IPS-NIHi7 (cell line): ENCODE measurements around the gene PODXL.
"Not testable (repeated sequence)": the region's sequence is repeated elsewhere in the genome, so short reads cannot be mapped to it uniquely, and the experiment has no call there.

Source experiments
- DNase-seq: peaks from one replicate; pipeline ENCODE4 v3.0.0; 2012; ENCODE audit warnings: mixed read lengths; ENCODE audit errors: extremely low spot score

PODXL gene

DNA sequence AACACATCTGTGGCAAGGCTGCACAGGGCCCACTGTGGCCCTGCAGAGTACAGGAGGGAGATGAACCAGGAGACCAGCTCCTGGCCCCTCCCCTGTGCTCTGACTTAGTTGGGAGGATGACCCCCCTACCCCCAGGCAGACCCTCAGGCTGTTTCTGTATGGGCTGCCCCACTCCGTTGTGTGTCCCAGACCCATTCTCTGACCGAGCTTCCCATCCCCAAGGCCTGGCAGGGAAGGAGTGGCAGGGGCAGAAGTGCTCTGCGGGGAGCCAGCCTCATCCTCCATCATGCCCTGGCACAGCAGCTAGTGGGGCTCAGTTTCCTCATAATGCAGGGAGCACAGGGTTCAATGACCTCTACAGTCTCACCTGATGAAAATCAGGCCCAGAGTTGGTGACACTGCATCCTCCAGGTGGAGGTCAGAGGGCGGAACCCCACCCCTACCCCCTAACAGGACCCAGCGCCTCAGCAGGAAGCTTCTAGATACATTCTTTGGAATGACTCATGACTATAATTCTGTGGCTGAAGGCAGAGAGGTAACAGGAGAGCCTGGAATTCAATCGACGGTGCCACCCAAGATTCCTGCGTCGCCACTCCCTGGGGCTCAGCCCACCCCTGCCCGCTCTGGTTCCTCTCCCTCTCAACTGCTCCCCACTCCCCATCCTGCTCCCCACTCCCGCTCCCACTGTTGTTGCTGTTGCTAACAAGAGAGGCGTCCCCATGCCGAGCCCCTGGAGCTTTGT is 18.2 kb downstream of the PODXL start:
- DNase-seq = peak; percentile 26

DNA sequence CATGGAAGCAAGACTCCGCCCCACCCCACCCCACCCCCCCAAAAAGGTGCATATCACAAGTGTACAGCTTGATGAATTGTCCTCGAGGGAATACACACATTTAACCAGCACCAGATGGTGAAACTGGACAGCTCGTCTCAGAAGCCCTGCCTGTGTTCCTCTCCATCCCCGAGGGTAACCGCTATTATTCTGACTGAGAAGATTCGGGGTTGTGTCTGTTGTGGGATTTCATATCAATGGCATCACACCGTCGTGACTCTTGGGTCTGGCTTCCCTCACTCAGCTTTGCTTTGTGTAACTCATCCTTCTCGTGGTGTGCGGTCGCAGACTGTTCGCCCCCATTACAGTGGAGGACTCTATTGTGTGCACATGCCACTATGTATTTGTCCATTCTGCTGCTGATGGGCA is 18.9 kb downstream of the PODXL start:
- DNase-seq = no peak

DNA sequence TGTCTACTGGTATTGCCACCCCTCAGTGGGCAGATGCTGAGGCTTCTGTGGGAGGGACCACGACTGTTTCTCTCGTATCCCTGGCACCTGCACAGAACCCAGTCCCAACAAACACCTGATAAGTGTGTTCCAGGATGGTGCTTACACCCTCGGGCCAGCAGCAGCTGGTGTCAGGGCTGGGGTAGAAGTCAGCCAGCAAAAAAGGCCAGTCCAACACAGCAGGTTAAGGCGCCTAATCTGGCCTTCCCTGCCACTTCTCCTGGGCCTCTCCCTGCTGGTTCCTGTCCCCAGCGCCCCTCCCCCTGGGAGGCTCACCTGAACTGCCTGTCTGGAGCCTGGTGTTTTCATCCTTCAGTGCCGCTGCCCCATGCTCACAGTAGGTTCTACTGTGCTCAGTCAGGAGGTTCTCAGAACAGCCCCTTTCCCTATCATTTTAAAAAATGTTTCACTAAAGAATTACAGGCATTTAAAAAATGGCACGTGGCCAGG is 20.0 kb downstream of the PODXL start:
- DNase-seq = no peak

DNA sequence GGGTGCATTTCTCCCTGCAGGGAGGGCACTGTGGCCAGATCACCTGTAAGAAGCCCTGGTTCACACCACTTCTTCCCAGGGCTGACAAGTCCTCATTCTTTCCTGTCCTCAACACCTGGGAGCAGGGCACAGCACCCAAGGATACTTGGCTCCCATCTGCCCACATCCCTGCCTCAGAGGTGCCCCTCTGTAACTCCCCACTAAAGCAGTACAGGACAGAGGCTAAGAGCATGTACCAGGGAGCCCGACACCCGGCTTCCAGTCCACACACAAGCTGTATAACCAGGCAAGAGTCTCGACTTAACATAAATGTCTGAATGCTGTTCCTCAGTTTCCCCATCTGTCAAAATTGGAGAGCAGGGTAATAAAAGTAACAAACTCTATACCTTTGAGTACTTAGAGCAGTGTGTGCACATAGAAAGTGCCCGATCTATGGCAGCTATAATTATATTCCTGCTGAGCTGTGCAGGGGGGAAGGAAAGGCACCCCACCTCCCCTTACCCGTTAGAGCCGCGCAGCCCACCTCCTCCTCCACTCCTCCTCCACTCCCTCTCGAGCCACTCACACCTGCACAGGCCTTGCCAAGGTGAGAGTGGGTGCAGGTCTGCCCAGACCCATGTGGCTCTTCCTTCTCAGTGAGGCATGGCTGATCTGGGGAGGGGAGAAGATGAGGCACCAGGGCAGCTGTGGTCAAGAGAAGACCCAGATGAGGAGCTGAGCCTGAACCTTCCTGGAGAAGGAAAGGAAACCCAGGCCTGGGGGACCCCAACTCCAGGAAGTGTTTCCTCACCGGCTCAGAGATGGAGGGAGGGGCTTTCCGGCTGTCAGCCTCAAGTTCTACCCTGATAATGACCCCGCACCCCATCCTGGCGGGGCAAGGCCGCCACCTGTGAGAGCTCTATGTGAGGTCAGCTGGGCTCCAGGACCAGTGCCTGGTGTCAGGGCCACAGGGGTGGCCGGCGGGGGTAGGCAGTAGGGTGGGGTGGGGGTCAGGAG is 22.6 kb downstream of the PODXL start:
- DNase-seq = no peak

DNA sequence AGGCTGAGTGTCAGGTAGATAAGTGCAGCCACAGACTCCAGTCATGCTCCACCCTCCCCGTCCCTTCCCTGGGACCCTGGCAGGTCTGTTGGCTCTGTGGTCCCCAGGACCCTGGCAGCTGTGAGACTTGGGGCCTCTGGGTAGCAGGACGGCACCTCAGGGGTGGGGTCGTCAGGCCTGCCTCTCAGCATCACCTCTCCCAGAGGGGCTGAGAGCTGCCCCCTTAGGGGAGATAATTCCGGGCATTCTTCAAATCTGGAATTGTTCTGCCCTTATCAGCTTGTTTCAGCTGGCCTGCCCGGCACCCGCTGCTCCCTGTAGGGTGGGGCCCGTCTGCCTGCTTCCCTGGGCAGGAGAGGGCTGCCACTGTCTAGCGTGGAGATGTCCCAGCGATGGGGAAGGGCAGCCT is 23.3 kb downstream of the PODXL start:
- no peak for DNase-seq

DNA sequence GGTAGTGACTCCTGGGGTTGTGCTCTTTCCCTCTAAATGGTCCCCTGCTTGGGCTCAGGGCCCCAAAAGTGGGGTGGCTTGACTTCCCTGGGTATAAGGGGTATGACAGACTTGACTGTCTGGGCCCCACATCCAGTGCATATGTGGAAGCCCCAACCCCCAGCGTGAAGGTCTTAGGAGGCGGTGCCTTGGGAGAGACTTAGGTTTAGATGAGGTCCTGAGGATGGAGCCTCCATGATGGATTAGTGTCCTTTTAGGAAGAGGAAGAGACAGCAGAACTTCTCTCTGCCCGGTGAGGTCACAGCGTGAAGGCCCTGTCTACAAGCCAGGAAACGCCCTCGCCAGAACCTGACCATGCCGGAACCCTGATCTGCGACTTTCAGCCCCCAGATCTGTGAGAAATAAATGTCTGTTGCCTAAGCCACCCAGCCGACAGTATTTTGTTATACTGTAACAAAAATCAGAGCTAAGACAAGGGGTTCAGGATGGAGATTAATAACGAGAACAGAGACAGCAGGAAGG is 23.8 kb downstream of the PODXL start:
- DNase-seq = no peak

DNA sequence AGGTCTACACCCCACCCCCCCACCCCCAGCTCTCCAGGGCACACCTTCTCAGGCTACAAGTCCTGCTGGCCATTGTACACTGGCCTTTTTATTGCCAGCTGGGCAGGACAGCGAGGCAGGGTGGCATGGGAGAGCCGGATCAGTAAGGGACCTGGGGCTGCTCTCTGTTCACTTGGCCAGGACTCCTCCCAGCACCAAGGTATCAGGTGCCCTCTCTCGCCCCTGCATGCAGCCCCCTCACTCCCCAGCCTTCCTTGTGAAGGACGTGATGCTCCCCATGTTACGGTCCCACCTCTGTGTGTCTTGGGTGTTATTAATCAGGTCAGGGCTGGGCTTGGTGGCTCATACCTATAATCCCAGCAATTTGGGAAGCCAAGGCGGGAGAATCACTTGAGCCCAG is 26.3 kb downstream of the PODXL start:
- no peak for DNase-seq

DNA sequence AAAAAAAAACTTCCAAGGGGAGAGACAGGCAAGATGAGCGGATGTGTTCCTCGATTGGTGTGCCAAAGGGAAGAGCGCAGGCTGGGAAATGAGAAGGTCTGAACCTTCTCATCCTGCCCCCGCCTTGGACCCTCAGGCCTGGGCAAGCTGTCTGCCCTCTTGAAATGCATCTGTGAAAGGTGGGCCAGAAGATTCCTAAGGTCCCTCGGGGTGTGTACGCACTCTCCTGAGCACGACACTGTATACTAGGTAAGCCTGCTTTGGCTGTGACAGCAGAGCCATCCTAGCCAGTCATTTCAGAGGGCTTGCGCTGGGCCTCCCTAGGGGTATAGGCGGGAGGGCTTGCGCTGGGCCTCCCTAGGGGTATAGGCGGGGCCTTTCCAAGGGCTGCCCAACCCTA is 26.8 kb downstream of the PODXL start:
- DNase-seq = no peak

DNA sequence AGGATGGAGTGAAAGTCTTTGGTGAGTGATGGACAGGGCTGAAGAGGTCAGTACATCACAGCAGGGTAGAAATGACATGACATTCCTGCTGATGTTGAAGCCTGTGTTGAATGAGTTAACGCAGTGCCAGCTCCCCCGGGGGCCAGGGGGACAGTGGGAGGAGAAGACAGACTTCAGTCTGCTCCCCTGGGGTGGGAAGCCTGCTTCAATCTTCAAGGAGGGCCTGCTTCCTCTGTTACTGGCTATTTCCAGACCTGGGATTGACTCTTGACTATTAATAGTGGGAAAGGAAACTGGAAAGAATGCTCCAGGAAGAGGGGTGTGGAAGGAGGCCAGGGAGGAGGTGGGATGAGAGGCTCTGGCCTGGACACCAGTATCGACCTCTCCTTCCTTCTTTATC is 27.2 kb downstream of the PODXL start:
- no peak for DNase-seq

DNA sequence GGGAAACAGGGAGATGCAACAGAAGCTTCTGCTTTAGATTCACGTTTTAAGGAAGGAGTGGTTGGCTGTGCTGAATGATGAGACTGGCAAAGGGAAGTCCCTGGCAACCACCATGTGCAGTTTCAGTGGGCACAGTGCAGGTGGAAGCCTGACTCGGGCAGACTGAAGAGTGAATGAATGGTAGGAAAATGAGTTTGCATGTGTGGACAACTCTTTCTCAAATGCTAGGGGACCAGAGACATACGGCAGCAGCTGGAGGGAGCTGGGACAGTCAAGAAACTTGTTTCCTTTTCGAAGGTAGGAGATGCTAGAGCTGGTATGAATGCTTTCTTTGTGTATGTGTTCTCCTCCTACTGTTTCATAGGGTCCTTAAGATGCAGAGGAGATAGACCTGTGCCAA is 29.0 kb downstream of the PODXL start:
- no peak for DNase-seq

DNA sequence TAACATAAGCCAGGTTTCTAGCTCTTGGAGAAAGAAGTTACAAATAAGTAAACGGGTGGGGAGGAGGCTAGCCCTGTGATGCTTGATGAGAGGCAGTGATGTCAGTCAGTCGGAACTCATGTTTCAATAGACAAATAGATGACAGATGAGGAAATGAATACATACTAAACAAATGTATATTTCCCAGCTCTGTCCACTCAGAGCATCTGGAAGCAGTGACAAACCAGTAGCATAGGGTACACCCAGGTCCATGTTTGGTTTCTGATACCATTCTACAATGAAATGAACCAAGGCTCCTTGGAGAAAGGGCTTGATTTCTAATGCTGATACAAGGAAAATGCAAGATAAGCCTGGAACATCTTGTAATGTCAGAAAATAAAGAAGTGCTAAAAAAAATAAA is 30.6 kb downstream of the PODXL start:
- no peak for DNase-seq

DNA sequence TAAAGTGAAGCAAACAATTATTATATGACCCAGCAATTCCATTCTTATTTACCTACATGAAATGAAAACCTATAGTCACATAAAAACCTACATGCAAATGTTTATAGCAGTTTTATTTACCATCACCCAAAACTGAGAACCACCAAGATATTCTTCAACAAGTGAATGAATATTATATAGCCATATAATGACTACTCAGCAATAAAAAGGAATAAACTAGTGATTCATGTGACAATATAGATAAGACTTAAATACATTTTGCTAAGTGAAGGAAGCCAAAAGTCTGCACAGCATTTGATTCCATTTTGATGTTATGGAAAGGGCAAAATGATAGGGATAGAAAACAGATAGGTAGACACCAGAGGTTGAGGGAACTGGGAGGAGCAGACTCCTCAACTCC is 31.7 kb downstream of the PODXL start:
- no peak for DNase-seq

DNA sequence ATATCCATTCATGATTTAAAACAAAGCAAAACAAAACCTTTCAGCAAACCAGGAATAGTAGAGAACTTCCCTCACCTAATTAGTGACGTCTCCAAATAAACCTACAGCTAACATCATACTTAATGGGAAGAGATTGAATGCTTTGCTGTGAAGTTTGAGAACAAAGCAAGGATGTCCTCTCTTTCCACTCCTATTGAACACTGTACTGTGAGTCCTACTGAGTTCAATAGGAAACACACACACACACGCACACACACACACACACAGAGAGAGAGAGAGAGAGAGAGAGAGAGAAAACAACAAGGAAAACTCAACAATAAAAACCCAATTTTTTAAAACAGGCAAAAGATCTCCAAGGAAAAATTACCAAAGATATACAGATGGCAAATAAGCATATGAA is 32.3 kb downstream of the PODXL start:
- no peak for DNase-seq

DNA sequence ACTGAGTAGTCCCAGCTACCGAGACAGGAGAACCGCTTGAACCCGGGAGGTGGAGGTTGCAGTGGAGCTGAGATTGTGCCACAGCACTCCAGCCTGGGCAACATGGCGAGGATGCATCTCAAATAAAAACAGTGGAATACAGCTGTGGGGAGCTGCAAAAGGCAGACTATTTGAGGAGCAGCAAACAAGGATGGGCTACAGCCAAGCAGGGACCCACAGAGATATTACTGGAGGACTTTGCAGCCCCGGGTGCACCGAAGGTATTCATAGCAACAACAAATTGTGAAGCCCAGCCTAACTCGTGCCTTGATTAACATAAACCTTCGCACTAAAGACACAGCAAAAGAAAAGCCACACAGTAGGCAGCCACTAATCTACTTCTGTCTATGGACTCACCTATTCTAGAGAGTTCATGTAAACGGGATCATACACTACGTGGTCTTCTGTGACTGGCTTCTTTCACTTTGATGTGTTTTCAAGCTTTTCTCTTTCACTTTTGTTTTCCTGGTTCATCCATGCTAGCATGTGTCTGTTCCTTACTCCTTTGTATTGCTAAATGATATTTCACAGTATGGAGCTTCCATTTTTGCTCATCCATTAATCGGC is 34.0 kb downstream of the PODXL start:
- no peak for DNase-seq

DNA sequence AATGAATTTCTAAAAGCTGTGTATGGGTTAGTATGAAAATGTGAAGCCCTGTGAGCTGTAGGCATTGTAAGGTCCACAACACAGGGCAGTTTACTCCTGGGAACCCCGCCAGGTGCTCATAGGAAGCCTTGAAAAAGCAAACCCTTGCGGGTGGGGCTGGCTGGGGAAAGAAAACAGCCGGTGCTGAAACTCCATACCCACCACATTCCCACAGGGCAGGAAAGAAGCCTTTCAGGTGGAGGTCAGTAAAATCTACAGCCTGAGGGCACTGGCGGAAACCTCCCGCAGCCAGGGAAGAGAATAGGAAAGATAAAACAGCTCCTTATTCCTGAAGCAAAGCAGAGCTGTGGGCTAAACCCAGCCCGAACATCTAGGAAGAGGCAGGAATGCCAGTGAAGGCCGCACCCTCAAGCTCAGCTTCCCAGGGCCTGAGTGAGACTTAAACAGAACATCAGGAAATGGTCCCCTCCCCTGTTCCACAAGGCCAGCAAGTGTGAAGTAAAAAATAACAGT is 34.7 kb downstream of the PODXL start:
- DNase-seq = peak; percentile 41

DNA sequence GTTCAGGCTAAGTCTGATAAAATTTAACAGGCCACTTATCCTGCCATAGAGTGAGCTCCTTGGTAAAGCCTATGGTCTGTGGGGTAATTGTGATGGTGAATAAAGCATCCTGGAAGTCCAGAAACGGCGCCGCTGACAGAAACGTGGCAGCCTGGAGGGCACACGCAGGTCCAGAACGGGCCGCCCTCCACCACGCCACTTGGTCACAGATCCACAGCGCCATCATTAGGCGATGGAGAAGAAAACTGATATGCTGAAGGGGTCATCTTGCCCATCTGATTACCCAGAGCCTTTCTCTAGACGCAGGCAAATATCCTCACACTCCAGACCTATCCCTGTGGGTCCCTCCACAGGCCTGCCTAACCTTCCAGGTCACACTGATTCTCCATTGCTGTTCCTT is 37.8 kb downstream of the PODXL start:
- DNase-seq = no peak

DNA sequence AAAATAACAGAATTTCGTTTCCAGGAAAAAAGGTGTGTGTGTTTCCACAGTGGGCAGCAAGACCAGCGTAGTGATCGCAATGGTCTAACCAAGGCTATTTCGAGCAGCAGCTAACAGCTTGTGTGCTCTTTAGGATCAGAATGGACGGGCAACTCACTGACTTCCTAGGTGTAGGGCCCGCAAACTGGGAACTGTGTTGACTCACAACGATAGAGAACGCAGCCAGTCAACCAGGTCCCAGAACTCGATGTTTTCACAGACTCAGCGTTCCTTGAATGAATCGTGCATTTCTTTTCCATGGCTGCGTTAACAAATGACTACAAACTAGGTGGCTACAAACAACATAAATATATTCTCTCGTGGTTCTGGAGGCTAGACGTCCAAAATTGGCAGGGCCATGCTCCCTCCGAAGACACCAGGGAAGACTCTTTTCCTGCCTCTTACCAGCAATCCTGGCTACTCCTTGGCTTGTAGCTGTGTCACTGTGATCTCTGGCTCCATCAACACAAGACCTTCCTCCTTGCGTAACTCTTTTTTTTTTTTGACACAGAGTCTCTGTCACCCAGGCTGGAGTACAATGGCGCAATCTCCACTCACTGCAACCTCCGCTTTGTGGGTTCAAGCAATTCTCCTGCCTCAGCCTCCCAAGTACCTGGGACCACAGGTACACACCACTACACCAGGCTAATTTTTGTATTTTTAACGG is 39.1 kb downstream of the PODXL start:
- DNase-seq = no peak

DNA sequence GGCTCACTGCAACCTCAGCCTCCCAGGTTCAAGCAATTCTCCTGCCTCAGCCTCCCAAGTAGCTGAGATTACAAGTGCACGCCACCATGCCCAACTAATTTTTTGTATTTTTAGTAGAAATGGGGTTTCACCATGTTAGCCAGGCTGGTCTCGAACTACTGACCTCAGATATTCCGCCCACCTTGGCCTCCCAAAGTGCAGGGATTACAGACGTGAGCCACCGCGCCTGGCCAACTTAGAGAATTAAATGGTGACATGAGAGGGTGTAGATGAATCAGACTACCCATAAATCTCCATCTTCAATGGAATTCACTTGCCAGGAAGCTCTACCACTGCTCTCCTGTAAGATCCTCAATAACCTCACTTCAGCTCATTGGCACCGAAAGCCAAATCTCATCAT is 41.0 kb downstream of the PODXL start:
- not testable (repeated sequence) for DNase-seq

DNA sequence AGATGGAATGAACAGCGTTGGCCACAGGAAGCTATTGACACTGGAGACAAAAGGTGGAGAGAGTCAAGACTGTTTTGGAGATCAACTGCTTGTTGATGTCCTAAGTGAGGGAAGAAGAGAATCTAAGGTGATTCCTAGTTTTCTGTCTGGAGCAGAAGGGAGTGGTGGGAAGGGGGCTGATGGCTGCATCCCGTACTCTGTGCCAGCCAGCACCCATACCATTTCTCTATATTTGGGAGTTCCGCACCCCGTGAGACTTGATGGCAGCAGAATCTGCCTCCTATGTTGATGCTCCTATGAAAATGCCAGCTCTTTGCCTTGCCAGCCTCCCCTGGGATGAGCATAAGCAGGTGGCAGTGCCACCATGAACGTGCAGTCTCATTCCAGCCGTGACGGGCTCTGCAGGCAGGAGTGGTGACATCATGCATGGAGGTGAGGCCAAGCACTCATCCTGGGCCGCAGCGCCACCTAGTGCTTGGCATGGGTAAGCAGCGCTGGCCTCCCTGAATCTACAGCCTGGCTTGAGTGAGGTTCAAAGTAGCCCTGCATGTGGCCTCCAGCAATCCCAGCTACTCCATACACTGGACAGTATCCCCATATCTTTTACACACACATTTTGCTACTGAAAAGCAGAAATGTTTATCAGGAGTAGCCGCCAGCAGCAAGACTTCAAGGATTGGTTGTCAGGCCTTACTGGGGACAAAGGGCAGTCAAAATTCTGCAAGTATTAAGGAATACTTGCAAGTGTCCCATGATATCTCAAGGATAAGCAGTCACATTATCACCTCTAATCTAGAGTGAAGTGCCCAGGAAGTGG is 43.0 kb downstream of the PODXL start:
- peak; percentile 86 for DNase-seq

DNA sequence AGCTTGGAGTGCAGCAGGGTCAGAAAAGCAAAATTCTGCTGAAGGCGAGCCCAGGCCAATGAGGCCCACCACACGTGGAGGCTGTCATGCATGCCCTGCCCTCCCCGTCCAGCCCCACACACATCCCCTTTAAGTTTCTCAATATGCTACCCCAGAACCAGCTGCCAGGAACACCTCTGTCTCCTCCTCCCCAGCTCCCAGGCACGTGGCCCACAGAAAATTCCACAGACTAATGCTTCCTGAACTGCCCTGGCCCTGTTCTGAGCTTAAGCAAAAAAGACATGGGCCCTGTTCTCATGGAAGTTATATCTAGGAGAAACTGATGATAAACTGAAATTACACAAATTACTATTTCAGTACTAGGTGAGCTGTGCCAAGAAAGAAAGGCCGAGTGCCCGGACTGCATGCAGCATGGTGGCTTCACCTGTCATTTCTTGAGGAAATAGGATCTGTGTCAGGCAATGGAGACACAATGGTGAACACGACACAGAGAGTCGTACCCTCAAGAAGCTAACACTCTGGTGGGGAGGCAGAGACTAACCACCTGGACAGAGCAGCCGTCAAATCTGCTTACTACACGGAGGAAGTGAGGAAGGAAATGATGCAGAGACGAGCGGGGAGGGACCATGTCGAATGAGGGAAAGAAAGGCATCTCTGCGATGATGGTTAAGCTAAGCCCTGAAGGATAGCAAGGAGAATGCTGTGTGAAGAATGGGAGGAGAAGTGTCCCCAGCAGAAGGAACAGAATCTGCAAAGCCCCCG is 44.5 kb downstream of the PODXL start:
- DNase-seq = no peak
